Common myeloid progenitor, CD34-positive (primary cell): ENCODE results near the gene TRAPPC14.

ENCODE experiments used
- CTCF ChIA-PET: fragments of 350-600 bp; sonication (Branson Sonifier 250); formaldehyde crosslinking; loops from one replicate; lab custom pipeline; 2021; ENCODE audit warnings: antibody characterized with exemption; lab: Charles Lee
- POLR2A ChIA-PET: fragments of 350-600 bp; sonication (Branson Sonifier 250); formaldehyde crosslinking; loops from one replicate; lab custom pipeline; 2021; ENCODE audit warnings: antibody characterized with exemption; lab: Charles Lee
- DNase-seq, 3 donors: peaks; one replicate each; pipeline versions ENCODE4 v3.0.0 to v3.0.0-alpha.2; 2013
- H3K27ac ChIP-seq, 2 experiments: 1 replicate in 1 of 2; 2 replicates in 1 of 2; pipeline ENCODE4 v1.7.0; 2013; ENCODE audit warnings: inconsistent platforms in 2 of 2, low read length in 2 of 2, mild to moderate bottlenecking in 2 of 2, low read depth in 1 of 2, moderate library complexity in 1 of 2; ENCODE audit not compliant: severe bottlenecking in 2 of 2, insufficient read depth in 1 of 2, poor library complexity in 1 of 2
- H3K27me3 ChIP-seq, 5 experiments: replicated peaks in 2 of 5; 1 replicate in 3 of 5; 2 replicates in 2 of 5; pipeline versions ENCODE4 v1.6.1 to v1.7.0; 2013; ENCODE audit warnings: low read length in 4 of 5, mild to moderate bottlenecking in 2 of 5, moderate library complexity in 2 of 5, inconsistent platforms in 1 of 5; ENCODE audit not compliant: insufficient read depth in 5 of 5, control insufficient read depth in 4 of 5
- H3K36me3 ChIP-seq, 4 experiments: 1 replicate in 2 of 4; 2 replicates in 2 of 4; pipeline versions ENCODE4 v1.6.1 to v1.7.0; 2013; ENCODE audit warnings: low read length in 3 of 4, control low read depth in 1 of 4, mild to moderate bottlenecking in 1 of 4; ENCODE audit not compliant: control insufficient read depth in 4 of 4, insufficient read depth in 4 of 4
- H3K4me1 ChIP-seq, 4 experiments: 1 replicate in 3 of 4; 2 replicates in 1 of 4; pipeline versions ENCODE4 v1.6.1 to v1.7.1; 2013; ENCODE audit warnings: low read length in 3 of 4, mild to moderate bottlenecking in 3 of 4, control low read depth in 1 of 4, inconsistent platforms in 1 of 4, moderate library complexity in 1 of 4; ENCODE audit not compliant: control insufficient read depth in 4 of 4, insufficient read depth in 4 of 4; ENCODE audit errors: control extremely low read depth in 1 of 4
- H3K4me3 ChIP-seq, 7 experiments: 1 replicate in 4 of 7; 2 replicates in 3 of 7; pipeline versions ENCODE4 v1.5.1 to v1.7.0; 2013; ENCODE audit warnings: mild to moderate bottlenecking in 7 of 7, low read length in 6 of 7, moderate library complexity in 6 of 7, inconsistent platforms in 2 of 7, low read depth in 2 of 7, control low read depth in 1 of 7; ENCODE audit not compliant: insufficient read depth in 4 of 7, control insufficient read depth in 1 of 7; ENCODE audit errors: extremely low read depth in 1 of 7
- H3K9me3 ChIP-seq, 5 experiments: 1 replicate in 4 of 5; 2 replicates in 1 of 5; pipeline versions ENCODE4 v1.6.1 to v1.7.1; 2013; ENCODE audit warnings: low read length in 4 of 5, mild to moderate bottlenecking in 2 of 5, inconsistent platforms in 1 of 5, low read depth in 1 of 5, moderate library complexity in 1 of 5; ENCODE audit not compliant: control insufficient read depth in 4 of 5, insufficient read depth in 2 of 5; ENCODE audit errors: control extremely low read depth in 1 of 5
- WGBS: methylation state at CpG from one replicate; pipeline ENCODE4 v1.1.5; 2013; ENCODE audit not compliant: insufficient coverage; 5-methylcytosine and 5-hydroxymethylcytosine counted together

TRAPPC14 gene

GRCh38 chr7:100166970-100167911, 8.7 kb upstream of the TRAPPC14 start:
- Histone ChIP-seq H3K27ac (peak overlapping the region in 1 of 2 experiments; percentile 58), H3K9me3 (no peaks in the 10 kb centered on the region), H3K27me3 (peaks cover 0 to 46% (median 19%) of the 10 kb centered on the region in 5 experiments), H3K36me3 (no peaks in the 10 kb centered on the region), H3K4me3 (peak overlapping the region in 4 of 7 experiments; percentile 42 to 65 (median 60)), H3K4me1 (peaks cover 0 to 40% (median 33%) of the 10 kb centered on the region in 4 experiments)
- DNase-seq: peak in 1 of 3 donors; percentile 23
- 12% methylated on average over 8 of the region's 14 CpGs for WGBS
- ChIA-PET CTCF (interaction anchor here (1.1 to 2.7 kb wide), 8 partner anchors 8 to 50 kb away, joined by 3 to 12 read pairs (median 3); no protein-coding TSS in a partner anchor), POLR2A (interaction anchor here (1.0 kb wide), 1 partner anchor 11 kb away, joined by 4 read pairs; no protein-coding TSS in a partner anchor)

- H3K27ac ChIP-seq: no peak overlapping the region
- no peak for DNase-seq
- ChIA-PET POLR2A (interaction anchor here (0.7 kb wide), 1 partner anchor 169 kb away, joined by 4 read pairs; no protein-coding TSS in a partner anchor), CTCF (interaction anchor here (0.8 to 2.7 kb wide), 7 partner anchors 9 to 56 kb away, joined by 3 to 12 read pairs (median 3); no protein-coding TSS in a partner anchor)
- peaks cover 0 to 35% (median 30%) of the 10 kb centered on the region in 4 experiments for H3K4me1 ChIP-seq
- H3K4me3 ChIP-seq: no peak overlapping the region
- no peaks in the 10 kb centered on the region for H3K9me3 ChIP-seq
- peaks cover 0 to 42% (median 17%) of the 10 kb centered on the region in 5 experiments for H3K27me3 ChIP-seq
- H3K36me3 ChIP-seq: no peaks in the 10 kb centered on the region
- 63% methylated on average over 15 of the region's 16 CpGs for WGBS
Measured at GRCh38 chr7:100166317-100166940, 7.9 kb upstream of the TRAPPC14 start.

GRCh38 chr7:100163871-100164270, 5.3 kb upstream of the TRAPPC14 start:
- WGBS: 100% methylated on average over 3 of the region's 5 CpGs

GRCh38 chr7:100163006-100163531, 4.5 kb upstream of the TRAPPC14 start:
- WGBS: 95% methylated on average over 5 of the region's 6 CpGs
- no peak for DNase-seq
- no peak overlapping the region for H3K27ac ChIP-seq
- H3K27me3 ChIP-seq: peaks cover 0 to 16% (median 14%) of the 10 kb centered on the region in 5 experiments
- H3K9me3 ChIP-seq: no peaks in the 10 kb centered on the region
- ChIA-PET CTCF (interaction anchor here (1.1 kb wide), 1 partner anchor 16 kb away, joined by 3 read pairs; no protein-coding TSS in a partner anchor), POLR2A (no interaction called here)
- H3K4me1 ChIP-seq: peaks cover 0 to 24% (median 20%) of the 10 kb centered on the region in 4 experiments
- H3K4me3 ChIP-seq: no peak overlapping the region
- no peaks in the 10 kb centered on the region for H3K36me3 ChIP-seq

More at GRCh38 chr7:100163871-100164270, 5.3 kb upstream of the TRAPPC14 start:
- no peak overlapping the region for H3K4me3 ChIP-seq
- H3K9me3 ChIP-seq: no peaks in the 10 kb centered on the region
- CTCF ChIA-PET: no interaction called here
- H3K4me1 ChIP-seq: peaks cover 0 to 31% (median 28%) of the 10 kb centered on the region in 4 experiments
- POLR2A ChIA-PET: no interaction called here
- H3K27me3 ChIP-seq: peaks cover 0 to 24% (median 14%) of the 10 kb centered on the region in 5 experiments
- H3K27ac ChIP-seq: no peak overlapping the region
- no peaks in the 10 kb centered on the region for H3K36me3 ChIP-seq
- DNase-seq: no peak

- Histone ChIP-seq H3K36me3 (peaks cover 2 to 19% (median 9%) of the 10 kb centered on the region in 4 experiments), H3K4me1 (peaks cover 0 to 25% (median 21%) of the 10 kb centered on the region in 4 experiments), H3K27ac (no peak overlapping the region), H3K27me3 (peaks cover 0 to 2% (median 0%) of the 10 kb centered on the region in 5 experiments), H3K4me3 (no peak overlapping the region), H3K9me3 (no peaks in the 10 kb centered on the region)
- CTCF ChIA-PET: interaction anchor here (1.2 to 1.5 kb wide), 3 partner anchors 8 to 29 kb away, joined by 3 to 4 read pairs (median 3); partner anchors contain the start of gene GAL3ST4
- DNase-seq: no peak
- 98% methylated on average over 17 of the region's 18 CpGs for WGBS
- POLR2A ChIA-PET: no interaction called here
Measured at GRCh38 chr7:100160067-100160466, 1.5 kb upstream of the TRAPPC14 start.

GRCh38 chr7:100159099-100159623, 638 bp upstream of the TRAPPC14 start:
- CTCF ChIA-PET: interaction anchor here (1.2 to 1.5 kb wide), 3 partner anchors 9 to 28 kb away, joined by 3 to 4 read pairs (median 3); partner anchors contain the start of gene GAL3ST4
- POLR2A ChIA-PET: no interaction called here
- Histone ChIP-seq H3K36me3 (peaks cover 2 to 28% (median 16%) of the 10 kb centered on the region in 4 experiments), H3K9me3 (no peaks in the 10 kb centered on the region), H3K27me3 (peaks cover 0 to 2% (median 0%) of the 10 kb centered on the region in 5 experiments), H3K4me3 (peak overlapping the region; percentile 68 to 91 (median 81)), H3K4me1 (peaks cover 0 to 25% (median 21%) of the 10 kb centered on the region in 4 experiments), H3K27ac (peak overlapping the region; percentile 40 to 76)
- DNase-seq: peak in 1 of 3 donors; percentile 43
- WGBS: 100% methylated on average over 2 of the region's 7 CpGs
